Pancreas (tissue), 10 donors: ENCODE results near the gene TNIK. TPM values are rescaled to one million over a fixed set of nuclear protein-coding genes. Genes with fewer than 3 reads are reported as not detected.
A peak's percentile ranks its signal among the peaks of the same experiment; 100 is the strongest.

Source experiments
- ATAC-seq, 4 donors: fragments of 200-7000 bp; cut with Tn5 transposase; one replicate each; pipeline versions ENCODE4 v1.8.0 to v1.9.1; 2020; ENCODE audit warnings: mild to moderate bottlenecking in 4 of 4, moderate library complexity in 4 of 4
- DNase-seq, 6 donors: peaks; one replicate each; pipeline ENCODE4 v3.0.0-alpha.2; 2020
- FAIRE-seq: peaks from 2 replicates; lab custom pipeline; 2012; peaks lifted over from hg19 to GRCh38; lab: Jason Lieb, UNC
- H3K27ac ChIP-seq, 4 donors: fragments of 200-600 bp; sonication (generic); 1 replicate in 3 of 4; 2 replicates in 1 of 4; pipeline versions ENCODE4 v1.5.0 to v1.8.0; 2020
- H3K27me3 ChIP-seq, 4 donors: fragments of 200-600 bp; one replicate each; pipeline ENCODE4 v1.8.0; 2021
- H3K36me3 ChIP-seq, 3 donors: fragments of 200-600 bp; sonication (generic) in 1 of 3; one replicate each; pipeline versions ENCODE4 v1.5.0 to v1.8.0; 2020 to 2021
- H3K4me1 ChIP-seq, 3 donors: fragments of 200-600 bp; one replicate each; pipeline ENCODE4 v1.8.0; 2021
- H3K4me3 ChIP-seq, 4 donors: fragments of 200-600 bp; sonication (generic) in 2 of 4; one replicate each; pipeline versions ENCODE4 v1.5.0 to v1.8.0; 2020 to 2021
- H3K9me3 ChIP-seq, 4 donors: fragments of 200-600 bp; one replicate each; pipeline ENCODE4 v1.8.0; 2021
- WGBS, 2 donors: extraction: QIAGEN DNeasy Blood & Tissue Kit; methylation state at CpG; one replicate each; pipeline ENCODE4 v1.1.7; 2013; 5-methylcytosine and 5-hydroxymethylcytosine counted together
- intact Hi-C, 3 donors: fragments of 100-400 bp; cut with DNase I; formaldehyde crosslinking; loops; one replicate each; pipeline versions ENCODE4 v1.11.1 to v1.14.2; 2022
- polyA plus RNA-seq, 2 donors: library from polyadenylated mRNA; stranded (reverse); fragments of 200-250 nt; gene quantifications; one replicate each; pipeline ENCODE4 v1.2.3, GENCODE V29; 2013
- total RNA-seq, 6 donors: library from RNA; stranded (reverse); fragmentation: NEBNext Ultra II Directional in 4 of 6; extraction: Animal tissue kit (Norgen Biotek cat#: 25700) in 4 of 6; gene quantifications; one replicate each; pipeline versions ENCODE4 v1.2.1 to v1.2.4, GENCODE V29; 2021 to 2023
- TF ChIP-seq, protein P1 (sequence below), 4 donors: fragments of 200-600 bp; sonication (generic) in 3 of 4; IDR thresholded peaks; one replicate each; pipeline versions ENCODE4 v1.5.0 to v1.8.0; 2021; ENCODE audit warnings: antibody characterized with exemption in 4 of 4
- donor health status: healthy with polysubstance abuse.
- donor health status: DM: no; HTN: no; CAD: no; lungs with moderate emphysema.
- donor health status: DM: no; HTN: no; CAD: no.
- donor health status: control.
- donor health status: control.
- donor health status: Bipolar disorder and iron deficiency.
- donor health status: DM: yes; HTN: yes; CAD: no.
- donor health status: DM: no; HTN: no; CAD: no.
- donor health status: DM: no; HTN: no; CAD: no.
- donor health status: DM: yes; HTN: yes; CAD: no.

TNIK gene
- total and polyA plus RNA-seq, 8 donors: 3.5 to 13.6 (median 5.8) TPM

GRCh38 chr3:171349392-171349791, 110.8 kb downstream of the TNIK start:
- FAIRE-seq: no peak
- Histone ChIP-seq H3K27ac (no peak overlapping the region), H3K27me3 (no peaks in the 10 kb centered on the region), H3K4me1 (peaks cover 1 to 6% (median 4%) of the 10 kb centered on the region in 3 donors), H3K9me3 (no peaks in the 10 kb centered on the region), H3K36me3 (no peaks in the 10 kb centered on the region), H3K4me3 (no peak overlapping the region)
- 96% methylated on average over 1 of the region's 1 CpG for WGBS, 2 donors
- no peak for ATAC-seq
- no peak for DNase-seq
- intact Hi-C loops: loop anchor here in 1 of 3 donors (10.0 kb wide), 1 partner anchor 105 kb away; no protein-coding TSS in a partner anchor
- TF ChIP-seq, protein P1, sequence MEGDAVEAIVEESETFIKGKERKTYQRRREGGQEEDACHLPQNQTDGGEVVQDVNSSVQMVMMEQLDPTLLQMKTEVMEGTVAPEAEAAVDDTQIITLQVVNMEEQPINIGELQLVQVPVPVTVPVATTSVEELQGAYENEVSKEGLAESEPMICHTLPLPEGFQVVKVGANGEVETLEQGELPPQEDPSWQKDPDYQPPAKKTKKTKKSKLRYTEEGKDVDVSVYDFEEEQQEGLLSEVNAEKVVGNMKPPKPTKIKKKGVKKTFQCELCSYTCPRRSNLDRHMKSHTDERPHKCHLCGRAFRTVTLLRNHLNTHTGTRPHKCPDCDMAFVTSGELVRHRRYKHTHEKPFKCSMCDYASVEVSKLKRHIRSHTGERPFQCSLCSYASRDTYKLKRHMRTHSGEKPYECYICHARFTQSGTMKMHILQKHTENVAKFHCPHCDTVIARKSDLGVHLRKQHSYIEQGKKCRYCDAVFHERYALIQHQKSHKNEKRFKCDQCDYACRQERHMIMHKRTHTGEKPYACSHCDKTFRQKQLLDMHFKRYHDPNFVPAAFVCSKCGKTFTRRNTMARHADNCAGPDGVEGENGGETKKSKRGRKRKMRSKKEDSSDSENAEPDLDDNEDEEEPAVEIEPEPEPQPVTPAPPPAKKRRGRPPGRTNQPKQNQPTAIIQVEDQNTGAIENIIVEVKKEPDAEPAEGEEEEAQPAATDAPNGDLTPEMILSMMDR (IDR thresholded peaks at IDR 0.05): no peak

- ATAC-seq: no peak
Measured at GRCh38 chr3:171348121-171348520, 112.1 kb downstream of the TNIK start.

GRCh38 chr3:171347301-171348039, 112.7 kb downstream of the TNIK start:
- peaks cover 0 to 2% (median 1%) of the 10 kb centered on the region in 3 donors for H3K4me1 ChIP-seq
- DNase-seq (no peak), ATAC-seq (peak in 3 of 4 donors; percentile 31 to 49 (median 43)), FAIRE-seq (no peak)
- no peaks in the 10 kb centered on the region for H3K36me3 ChIP-seq
- intact Hi-C loops: loop anchor here in 1 of 3 donors (10.0 kb wide), 1 partner anchor 107 kb away; no protein-coding TSS in a partner anchor
- H3K9me3 ChIP-seq: no peaks in the 10 kb centered on the region
- H3K27me3 ChIP-seq: no peaks in the 10 kb centered on the region
- no peak overlapping the region for H3K4me3 ChIP-seq
- 81 to 87% methylated on average over 3 of the region's 3 CpGs for WGBS, 2 donors
- H3K27ac ChIP-seq: no peak overlapping the region
- TF ChIP-seq, protein P1 (IDR thresholded peaks at IDR 0.05): no peak

More at GRCh38 chr3:171348121-171348520, 112.1 kb downstream of the TNIK start:
- FAIRE-seq: no peak
- H3K27ac ChIP-seq: no peak overlapping the region
- TF ChIP-seq, protein P1 (IDR thresholded peaks at IDR 0.05): no peak
- H3K36me3 ChIP-seq: no peaks in the 10 kb centered on the region
- WGBS, 2 donors: 85 to 87% methylated on average over 4 of the region's 4 CpGs
- no peak overlapping the region for H3K4me3 ChIP-seq
- DNase-seq: no peak
- intact Hi-C loops: loop anchor here in 1 of 3 donors (10.0 kb wide), 1 partner anchor 107 kb away; no protein-coding TSS in a partner anchor
- no peaks in the 10 kb centered on the region for H3K27me3 ChIP-seq
- no peaks in the 10 kb centered on the region for H3K9me3 ChIP-seq
- H3K4me1 ChIP-seq: peaks cover 0 to 4% (median 4%) of the 10 kb centered on the region in 3 donors

- H3K27ac ChIP-seq: no peak overlapping the region
- 93 to 94% methylated on average over 3 of the region's 3 CpGs for WGBS, 2 donors
- no peaks in the 10 kb centered on the region for H3K36me3 ChIP-seq
- H3K27me3 ChIP-seq: no peaks in the 10 kb centered on the region
- peak in 1 of 6 donors; percentile 26 for DNase-seq
- FAIRE-seq: no peak
- H3K4me1 ChIP-seq: no peaks in the 10 kb centered on the region
- H3K9me3 ChIP-seq: no peaks in the 10 kb centered on the region
- intact Hi-C loops: loop anchor here in 1 of 3 donors (10.0 kb wide), 1 partner anchor 108 kb away; no protein-coding TSS in a partner anchor
- ATAC-seq: peak in 3 of 4 donors; percentile 14 to 69 (median 63)
- TF ChIP-seq, protein P1 (IDR thresholded peaks at IDR 0.05): no peak
- H3K4me3 ChIP-seq: no peak overlapping the region
Measured at GRCh38 chr3:171346582-171347300, 113.5 kb downstream of the TNIK start.
